Stimulated activated CD8-positive, alpha-beta memory T cell treated with anti-CD3 and anti-CD28 coated beads, Interleukin-12 subunit alpha, Interleukin-12 subunit beta, amount 100 ng/mL, for 1 hour (primary cell): Measurements from ENCODE around the gene TRIM65.

Experiments used
- DNase-seq: peaks from one replicate; pipeline ENCODE4 v3.0.0-alpha.2; 2020; ENCODE audit warnings: low read depth

Gene TRIM65

DNA sequence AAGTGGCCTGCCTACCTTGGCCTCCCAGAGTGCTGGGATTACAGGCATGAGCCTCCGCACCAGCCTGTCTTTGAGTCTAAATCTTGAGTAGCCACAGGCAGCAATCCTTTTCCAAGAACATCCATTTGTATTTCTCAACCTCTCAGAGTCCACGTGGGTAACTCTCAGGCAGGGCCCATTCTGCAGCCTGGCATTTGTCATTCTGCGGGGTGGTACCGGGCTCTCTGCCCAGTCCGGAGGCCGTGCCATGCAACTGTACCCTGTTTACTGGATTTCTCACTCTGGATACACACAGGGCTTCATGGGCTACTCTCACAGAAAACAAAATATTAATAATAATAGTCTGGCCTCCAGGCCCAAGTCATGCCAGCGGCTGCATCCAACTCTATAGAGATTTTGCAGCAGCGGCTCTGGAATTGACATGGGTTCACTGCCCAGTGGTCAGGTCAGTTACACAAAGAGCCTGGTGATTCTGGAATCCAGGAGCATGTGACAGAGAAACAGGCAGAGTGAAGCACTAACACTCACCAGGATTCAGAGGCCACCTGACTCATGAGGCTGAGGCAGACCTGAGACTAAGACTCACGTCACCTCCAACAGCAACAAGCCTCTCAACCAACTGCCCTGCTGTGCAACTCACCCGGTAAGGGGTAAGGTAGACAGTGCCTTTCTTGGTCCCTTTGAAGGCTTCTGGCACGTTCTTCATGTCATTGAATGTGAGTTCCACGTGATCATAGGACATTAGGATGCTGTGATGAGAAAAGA, 45.6 kb downstream of the TRIM65 start:
- no peak for DNase-seq

DNA sequence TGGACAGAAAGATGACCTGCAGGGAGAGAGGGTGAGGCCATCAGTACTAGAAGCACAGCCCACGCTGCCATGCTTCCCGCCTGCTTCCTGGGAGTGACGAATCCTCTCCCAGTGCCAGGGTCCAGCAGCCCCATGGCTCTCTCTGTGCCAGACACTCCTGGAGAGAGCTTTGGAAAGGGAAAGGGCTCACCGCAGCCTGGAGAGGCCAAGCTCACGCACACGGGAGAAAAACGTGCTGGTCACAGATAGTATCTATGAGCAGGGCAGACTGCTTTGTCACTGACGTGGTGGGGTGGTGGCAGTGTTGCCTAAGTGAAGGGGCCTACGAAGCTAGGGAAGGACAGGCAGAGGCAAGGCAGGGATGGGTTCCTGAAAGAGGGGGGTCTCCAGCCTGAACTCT, 47.0 kb downstream of the TRIM65 start:
- no peak for DNase-seq

DNA sequence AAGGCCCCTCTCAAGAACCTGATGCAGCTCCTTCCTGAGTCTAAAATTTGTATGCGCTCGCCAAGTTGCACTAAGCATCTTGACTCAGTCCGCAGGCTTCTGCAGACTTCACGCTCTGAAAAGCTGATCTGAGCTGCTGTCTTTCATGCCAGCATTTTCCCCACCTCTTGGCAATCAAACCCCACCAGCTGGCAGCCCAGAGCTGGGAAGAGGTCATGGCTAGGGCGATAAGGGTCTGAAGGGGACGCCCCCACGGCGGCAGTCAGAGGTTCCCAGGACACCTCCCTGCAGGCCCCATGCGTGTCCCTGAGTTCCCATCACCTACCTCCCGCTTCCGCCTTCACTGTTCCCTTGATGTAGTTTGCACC, 47.5 kb downstream of the TRIM65 start:
- no peak for DNase-seq

DNA sequence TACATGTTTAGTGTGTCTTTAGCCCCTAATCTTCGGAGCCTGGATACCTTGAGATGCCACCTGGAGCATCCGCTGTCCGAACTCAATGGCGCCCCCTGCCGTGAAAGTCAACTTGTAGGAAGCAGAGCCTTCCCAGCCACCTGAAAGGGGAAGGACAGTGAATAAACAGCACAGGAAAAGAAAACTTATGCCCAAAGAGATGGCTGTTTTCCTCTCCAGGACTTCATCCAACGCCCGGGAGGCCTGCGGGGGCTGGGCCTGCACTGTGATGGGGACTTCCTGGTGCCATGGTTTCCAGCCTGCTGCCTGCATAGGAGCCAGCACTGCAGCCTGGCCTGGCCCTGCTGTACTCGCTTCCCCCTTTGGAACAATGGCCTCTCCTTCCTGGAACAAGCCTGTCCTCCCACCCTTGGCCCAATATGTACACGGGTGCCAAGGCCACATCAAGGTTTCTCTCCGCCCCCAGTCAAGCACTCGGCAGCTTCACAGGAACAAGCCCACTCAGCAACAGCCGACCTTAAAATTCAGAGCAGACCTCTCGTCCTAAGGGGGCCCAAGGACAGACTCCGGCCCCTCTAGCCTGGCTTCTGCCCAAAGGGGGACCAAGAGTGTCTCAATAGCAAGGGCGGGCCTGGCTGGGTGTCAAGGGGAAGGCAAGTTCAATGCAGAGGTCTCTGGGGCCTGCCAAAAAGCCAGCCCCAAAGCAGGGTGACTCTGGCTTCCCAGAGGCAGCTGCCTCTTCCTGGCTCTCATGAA, 48.0 kb downstream of the TRIM65 start:
- DNase-seq, result peak; percentile 76

DNA sequence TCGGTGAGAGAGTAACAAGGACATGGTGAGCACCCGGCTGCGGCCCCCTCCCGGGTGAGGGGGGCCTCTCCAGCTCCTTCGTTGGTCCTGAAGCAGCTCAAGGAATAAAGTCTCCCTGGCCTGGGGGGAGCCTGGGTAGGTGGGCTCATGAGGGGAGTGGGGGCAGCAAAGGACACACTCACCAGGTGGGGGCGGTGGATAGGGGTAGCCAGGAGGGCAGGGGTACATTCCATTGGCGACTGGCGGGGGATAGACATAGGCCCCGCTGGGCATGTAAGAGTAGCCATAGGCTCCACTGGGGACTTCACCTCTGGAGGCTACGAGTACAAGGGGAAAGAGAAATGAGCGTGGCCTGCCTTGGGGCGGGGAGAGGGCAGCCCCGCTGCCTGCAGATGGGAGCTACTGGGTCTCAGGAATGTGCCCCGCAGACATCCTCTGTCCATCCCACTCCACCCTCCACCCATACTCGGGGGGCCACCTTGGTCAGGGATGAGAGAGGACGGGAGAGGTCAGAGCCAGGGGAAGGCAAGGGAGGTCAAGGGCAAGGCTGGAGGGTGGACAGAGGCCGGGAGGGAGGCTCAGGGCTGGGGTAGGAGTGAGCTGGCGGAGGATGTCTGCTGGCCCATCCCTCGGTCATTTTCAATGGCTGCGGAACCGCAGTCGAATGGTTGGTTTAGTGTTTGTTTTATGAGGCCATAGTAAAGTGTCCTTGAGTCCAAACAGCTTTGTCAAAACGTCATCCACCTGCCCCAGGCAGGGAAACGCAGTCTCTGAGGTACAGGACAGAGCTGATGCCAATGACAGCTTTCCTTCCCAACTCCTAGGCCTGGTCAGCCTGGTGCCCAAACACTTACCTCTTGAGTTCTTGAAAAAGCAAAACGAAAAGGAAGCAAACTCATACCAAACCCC, 48.9 kb downstream of the TRIM65 start:
- DNase-seq, result no peak

DNA sequence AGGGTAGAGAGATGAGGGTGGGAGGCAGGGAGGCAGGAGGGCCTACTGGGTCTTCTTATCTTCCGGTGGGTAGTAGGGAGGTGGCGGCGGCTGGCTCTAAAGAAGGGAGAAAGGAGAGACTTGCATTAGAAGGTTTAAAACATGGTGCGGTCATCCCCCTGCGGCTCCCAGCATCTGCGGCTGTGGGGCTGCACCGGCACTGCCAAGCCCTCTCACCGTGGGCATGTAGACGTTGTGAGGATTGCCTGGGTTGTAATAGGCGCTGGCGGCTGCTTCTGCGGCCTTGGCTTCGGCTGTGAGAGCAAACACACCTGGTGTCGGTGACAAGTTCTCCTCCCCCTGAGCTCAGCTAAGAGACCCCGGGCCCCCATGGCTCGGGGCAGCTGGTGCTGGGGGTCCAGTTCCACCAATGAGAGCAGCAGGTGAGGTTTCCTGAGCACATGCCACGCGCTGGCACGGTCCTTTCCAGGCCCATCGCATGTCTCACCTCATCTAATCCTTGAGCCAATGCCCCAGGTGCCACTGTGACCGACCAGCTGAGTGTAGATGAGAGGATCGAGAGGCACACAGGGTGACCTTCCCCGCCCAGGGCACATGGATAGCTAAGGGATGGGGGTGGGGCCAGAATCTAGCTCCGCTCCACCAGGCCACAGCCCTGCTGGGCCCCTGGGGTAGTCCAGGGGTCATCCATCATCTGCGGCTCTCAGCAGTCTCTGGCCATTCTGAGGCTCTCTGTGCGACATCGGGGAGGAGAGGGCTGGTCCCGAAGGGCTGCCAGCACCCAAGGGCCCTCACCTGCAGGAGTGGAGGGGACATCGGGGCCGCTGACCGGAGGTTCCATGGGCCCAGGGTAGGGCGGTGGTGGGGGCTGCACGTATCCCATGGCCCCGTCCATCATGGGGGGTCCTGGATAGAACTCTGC, 49.8 kb downstream of the TRIM65 start:
- DNase-seq, result no peak

DNA sequence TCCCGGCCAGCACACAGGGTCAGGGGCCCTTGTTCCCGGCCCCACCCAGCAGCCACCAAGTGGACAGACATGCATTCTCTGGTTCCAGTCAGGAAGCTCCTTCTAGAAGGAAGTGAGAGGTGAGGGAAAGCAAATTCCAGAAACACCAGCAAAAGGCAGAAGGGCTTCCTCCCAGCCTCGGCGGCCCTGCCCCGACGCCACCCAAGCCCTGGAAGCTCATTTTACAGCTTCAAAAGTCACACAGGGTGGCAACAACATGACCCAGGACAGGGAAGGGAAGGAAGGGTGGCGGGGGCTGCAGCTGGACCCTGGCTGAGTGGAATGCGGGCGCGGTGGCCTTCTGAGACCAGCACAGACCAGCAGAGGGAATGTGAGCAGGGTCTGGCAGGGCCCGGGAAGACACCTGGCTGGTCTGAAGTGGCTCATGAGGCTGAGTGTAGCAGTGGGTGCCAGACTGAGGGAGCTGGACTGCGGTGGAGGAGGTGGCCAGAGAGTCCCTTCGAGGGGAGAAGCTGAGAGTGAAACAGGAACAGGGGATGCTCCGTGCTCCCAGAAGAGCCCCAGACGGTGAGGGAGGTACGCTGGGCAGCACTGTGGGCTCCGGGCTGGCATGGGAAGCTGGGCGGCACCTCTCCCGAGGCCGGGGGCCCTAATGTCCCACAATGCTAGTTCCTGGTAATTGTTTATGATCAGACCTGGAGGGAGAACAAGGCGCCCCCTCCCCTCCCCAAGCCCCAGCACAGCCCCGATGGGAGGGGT, 50.6 kb downstream of the TRIM65 start:
- no peak for DNase-seq

DNA sequence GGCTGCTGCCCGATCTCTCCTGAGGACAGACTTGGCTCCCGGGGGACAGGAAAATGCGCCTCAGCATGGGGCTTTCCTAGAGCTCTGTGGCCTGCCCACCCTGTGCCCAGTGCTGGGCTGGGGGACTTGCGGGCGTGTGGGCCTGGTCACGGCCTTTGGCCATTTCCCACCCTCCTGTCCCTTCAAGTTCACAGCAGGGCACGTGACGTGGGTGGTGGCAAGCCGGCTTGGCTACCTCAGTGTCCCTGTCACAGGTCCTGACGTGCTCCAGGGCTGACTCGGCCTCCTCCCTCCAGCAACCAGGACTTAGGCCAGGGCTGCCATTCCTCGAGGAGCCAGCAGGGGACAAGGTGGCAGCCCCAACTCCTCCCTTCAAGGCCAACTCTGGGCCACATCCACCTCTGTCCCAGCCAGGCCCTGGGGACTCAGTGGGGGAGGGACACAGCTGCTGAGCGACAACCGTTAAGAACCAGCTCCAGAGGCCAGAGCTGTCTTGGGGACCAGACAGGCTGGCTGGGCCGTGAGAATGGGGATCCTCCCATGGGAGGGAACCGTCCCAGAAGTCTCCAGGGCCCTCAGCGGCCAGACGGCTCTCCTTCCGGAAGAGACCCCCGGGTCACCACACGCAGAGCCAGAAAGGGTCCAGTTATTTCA, 51.6 kb downstream of the TRIM65 start:
- no peak for DNase-seq

DNA sequence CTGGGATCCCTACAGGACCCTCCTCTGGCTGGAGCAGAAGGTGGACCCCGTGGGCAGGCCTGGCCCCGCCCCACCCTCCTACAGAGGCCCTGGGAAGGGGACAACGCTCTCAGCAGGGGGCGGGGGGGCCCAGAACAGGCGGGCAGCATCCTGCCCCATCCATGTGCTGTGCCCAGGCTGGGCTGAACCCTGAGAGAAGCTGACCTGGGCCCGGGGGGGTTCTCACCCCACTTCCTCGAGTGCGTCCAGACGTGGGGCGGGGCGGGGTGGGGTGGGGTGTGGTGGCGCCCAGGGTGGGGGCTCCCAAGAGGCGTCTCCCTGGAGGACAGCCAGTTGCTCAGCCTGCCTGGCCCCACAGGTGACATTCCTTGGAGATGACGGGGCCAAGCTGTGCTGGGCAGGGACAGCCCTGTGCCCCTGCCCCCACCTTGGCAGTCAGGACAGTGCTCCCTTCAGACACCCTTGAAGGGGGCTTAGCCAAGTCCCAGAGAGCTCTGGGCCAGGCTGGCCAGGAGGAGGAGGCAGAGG, 52.2 kb downstream of the TRIM65 start:
- DNase-seq, result no peak

DNA sequence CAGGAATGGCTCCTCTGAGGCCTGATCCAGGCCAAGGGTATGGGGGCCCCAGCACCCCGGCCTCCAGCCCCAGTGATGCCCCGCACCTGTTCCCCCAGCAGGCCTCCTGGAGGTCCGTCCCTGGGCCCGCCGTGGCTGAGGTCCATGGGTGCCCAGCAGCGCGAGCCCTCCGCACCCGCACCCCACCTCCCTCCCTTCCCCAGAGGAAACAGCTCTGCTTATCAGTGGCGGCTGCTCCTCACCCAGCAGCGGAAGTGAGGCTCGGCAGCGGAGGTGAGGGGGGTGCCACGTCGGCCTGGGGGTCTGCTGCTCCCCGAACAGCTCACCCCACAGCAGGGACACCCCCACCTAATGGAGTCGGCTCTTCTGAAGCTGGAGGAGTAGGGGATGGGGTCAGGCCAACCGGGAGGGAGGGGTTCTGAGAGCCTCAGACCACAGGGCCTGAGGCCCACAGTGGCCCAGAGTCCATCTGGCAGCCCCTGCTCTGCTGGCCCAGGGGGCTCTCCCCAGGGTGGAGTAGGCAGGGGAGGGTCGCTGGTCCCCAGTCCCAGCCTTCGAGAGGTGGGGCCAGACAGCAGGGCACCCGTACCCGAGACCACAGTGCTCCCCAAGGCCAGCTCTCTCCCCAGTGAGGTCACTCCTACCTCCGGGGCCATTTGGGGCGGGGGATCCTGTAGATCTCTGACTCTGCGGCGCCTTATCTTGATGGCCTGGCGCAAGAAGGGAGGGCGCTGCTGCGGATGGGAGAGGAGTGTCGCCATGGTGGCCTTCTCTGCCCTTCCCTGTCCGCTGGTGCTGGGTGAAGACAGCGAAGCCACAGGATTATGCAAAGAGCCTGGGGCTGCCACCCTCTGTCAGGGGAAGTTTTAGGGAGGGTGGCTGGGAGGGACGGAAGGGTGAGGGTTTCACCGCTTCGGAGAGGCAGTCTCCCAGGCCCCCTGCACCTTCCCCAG, 52.9 kb downstream of the TRIM65 start, which contains the start of gene UNC13D:
TSS of gene UNC13D (minus strand) at position 828 of the 953 bp plus-strand sequence. CDS start at position 761, 67 bp downstream.
- DNase-seq, result no peak

DNA sequence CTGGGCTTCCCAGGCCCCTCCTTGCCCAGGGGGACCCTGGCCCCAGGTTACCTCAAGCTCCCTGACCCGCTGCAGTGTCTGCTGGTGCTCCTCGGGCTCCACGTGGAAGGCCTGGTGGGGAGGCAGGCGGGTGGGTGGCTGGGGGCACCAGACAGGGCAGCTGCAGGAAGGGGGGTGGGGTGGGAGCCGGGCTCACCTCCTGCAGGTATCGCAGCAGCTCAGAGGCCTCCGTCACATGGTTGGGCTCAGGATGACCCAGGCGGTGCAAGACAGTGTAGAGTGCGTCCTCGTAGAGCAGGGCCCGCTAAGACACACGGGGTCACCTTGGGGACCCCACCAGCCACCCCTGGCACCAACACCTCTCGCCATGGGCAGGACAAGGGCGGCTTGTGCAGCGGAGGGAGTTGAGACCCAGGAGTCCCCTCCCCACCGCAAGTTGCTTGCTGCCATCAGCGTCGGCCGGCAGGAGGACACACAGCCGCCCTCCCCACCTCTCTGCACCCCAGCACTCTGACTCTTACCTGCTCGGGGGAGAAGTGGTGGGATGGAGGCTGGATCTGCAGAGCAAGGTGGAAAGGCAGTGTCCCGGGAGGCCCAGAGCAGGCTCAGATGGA, 53.7 kb downstream of the TRIM65 start:
- DNase-seq, result no peak

DNA sequence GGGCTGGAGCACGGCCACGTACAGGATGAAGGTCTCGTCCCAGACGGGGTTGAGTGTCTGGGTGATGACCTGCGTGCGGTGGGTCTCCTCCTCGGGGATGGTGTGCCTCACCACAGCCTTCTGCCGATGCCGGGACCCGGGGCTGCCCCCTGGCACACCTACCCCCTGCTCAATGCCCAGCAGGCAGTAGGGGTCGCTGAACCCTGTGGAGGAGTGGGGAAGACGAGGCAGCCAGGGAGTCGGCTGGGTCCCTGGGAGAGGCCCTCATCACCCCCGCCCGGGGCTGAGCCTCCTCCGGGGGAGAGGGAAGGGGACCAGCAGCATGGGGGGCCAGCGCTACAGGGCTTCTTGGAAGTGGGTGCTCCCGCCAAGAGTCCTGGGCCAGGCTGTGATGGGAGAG, 54.3 kb downstream of the TRIM65 start:
- no peak for DNase-seq

DNA sequence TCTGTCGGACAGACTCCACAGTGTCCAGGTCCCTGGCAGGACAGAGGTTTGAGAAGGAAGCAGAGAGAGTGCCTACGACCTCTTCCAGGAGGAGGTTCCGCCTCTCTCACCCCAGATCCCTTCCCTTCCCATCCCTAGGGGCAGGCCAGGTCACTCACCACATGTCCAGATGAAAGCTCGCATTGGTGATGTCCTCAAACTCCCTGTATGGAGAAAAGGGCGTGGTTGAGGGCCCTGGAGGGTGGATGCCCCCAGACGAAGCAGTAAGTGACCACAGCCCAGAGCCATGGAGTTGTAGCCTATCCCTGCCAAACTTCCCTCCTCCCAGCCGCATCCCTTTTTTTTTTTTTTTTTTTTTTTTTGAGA, 56.0 kb downstream of the TRIM65 start:
- no peak for DNase-seq

DNA sequence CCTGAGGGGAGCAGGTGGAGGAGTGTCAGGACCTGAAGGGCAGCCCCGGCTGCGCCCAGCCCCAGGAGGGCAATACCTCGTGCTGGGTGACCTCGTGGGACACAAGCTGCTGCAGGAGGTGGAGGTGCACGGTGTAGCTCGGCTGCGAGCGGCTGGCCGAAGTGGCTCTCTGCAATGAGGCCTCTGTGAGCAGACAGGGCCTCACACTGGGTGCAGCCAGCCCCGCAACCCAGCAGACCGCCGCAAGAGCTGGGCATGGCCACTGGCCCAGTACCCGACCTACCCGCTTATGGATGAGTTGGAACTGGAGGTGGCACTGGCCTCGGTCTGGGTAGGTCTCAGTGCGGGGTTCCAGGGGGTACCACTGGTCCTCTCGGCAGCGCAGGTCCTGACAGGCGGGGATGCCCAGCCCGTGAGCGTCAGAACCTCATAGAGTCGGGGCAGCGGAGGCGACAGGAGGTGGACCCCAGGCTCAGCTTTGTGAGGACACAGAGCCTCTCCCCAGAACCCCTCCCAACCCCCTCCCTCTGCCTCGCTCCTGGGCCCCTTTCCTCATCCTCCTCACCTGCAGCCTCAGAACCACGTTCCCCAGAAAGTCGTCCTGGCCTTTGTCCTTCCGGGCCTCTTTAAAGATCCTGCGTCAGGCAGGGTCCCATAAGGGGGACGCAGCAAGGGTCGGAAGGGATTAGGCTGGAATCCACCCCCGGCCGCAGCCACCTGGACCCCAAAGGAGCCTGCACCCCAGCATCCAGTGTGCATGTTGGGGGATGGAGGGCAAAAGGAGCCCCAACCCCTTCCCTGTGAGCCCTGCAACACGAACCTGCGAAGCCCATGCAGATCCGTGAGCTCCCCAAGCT, 56.6 kb downstream of the TRIM65 start:
- no peak for DNase-seq
